Pancreas (tissue), 10 donors: ENCODE data around the gene TUBGCP3. TPM values are rescaled to one million over a fixed set of nuclear protein-coding genes. Genes with fewer than 3 reads are reported as not detected.

Experiments
- ATAC-seq, 4 donors: fragments of 200-7000 bp; cut with Tn5 transposase; one replicate each; pipeline versions ENCODE4 v1.8.0 to v1.9.1; 2020; ENCODE audit warnings: mild to moderate bottlenecking in 4 of 4, moderate library complexity in 4 of 4
- DNase-seq, 6 donors: peaks; one replicate each; pipeline ENCODE4 v3.0.0-alpha.2; 2020
- FAIRE-seq: peaks from 2 replicates; lab custom pipeline; 2012; peaks lifted over from hg19 to GRCh38; lab: Jason Lieb, UNC
- H3K27ac ChIP-seq, 4 donors: fragments of 200-600 bp; sonication (generic); 1 replicate in 3 of 4; 2 replicates in 1 of 4; pipeline versions ENCODE4 v1.5.0 to v1.8.0; 2020
- H3K27me3 ChIP-seq, 4 donors: fragments of 200-600 bp; one replicate each; pipeline ENCODE4 v1.8.0; 2021
- H3K36me3 ChIP-seq, 3 donors: fragments of 200-600 bp; sonication (generic) in 1 of 3; one replicate each; pipeline versions ENCODE4 v1.5.0 to v1.8.0; 2020 to 2021
- H3K4me1 ChIP-seq, 3 donors: fragments of 200-600 bp; one replicate each; pipeline ENCODE4 v1.8.0; 2021
- H3K4me3 ChIP-seq, 4 donors: fragments of 200-600 bp; sonication (generic) in 2 of 4; one replicate each; pipeline versions ENCODE4 v1.5.0 to v1.8.0; 2020 to 2021
- H3K9me3 ChIP-seq, 4 donors: fragments of 200-600 bp; one replicate each; pipeline ENCODE4 v1.8.0; 2021
- WGBS, 2 donors: extraction: QIAGEN DNeasy Blood & Tissue Kit; methylation state at CpG; one replicate each; pipeline ENCODE4 v1.1.7; 2013; 5-methylcytosine and 5-hydroxymethylcytosine counted together
- intact Hi-C, 3 donors: fragments of 100-400 bp; cut with DNase I; formaldehyde crosslinking; loops; one replicate each; pipeline versions ENCODE4 v1.11.1 to v1.14.2; 2022
- polyA plus RNA-seq, 2 donors: library from polyadenylated mRNA; stranded (reverse); fragments of 200-250 nt; gene quantifications; one replicate each; pipeline ENCODE4 v1.2.3, GENCODE V29; 2013
- total RNA-seq, 6 donors: library from RNA; stranded (reverse); fragmentation: NEBNext Ultra II Directional in 4 of 6; extraction: Animal tissue kit (Norgen Biotek cat#: 25700) in 4 of 6; gene quantifications; one replicate each; pipeline versions ENCODE4 v1.2.1 to v1.2.4, GENCODE V29; 2021 to 2023
- TF ChIP-seq, protein P1 (sequence below), 4 donors: fragments of 200-600 bp; sonication (generic) in 3 of 4; IDR thresholded peaks; one replicate each; pipeline versions ENCODE4 v1.5.0 to v1.8.0; 2021; ENCODE audit warnings: antibody characterized with exemption in 4 of 4
- donor health status: healthy with polysubstance abuse.
- donor health status: DM: no; HTN: no; CAD: no; lungs with moderate emphysema.
- donor health status: DM: no; HTN: no; CAD: no.
- donor health status: control.
- donor health status: control.
- donor health status: Bipolar disorder and iron deficiency.
- donor health status: DM: yes; HTN: yes; CAD: no.
- donor health status: DM: no; HTN: no; CAD: no.
- donor health status: DM: no; HTN: no; CAD: no.
- donor health status: DM: yes; HTN: yes; CAD: no.

TUBGCP3 gene
- total and polyA plus RNA-seq, 8 donors, result 6.3 to 20.2 (median 12.6) TPM

DNA sequence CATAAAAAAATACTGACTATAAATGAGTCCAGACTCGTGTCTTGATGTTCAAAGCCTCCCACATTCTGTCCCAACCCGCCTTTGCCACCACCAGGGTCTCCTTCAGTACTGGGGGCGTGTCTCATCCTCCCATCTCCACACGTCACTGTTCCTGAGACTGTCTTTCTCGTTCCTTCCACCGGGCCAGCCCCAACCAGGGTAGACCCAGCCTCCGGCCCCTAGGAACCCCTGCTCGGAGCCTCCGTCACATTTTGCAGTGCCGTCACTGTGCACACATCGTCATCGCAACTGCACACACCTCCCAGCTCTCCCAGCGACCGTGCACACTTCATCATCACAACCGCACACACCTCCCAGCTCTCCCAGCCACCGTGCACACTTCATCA, 138.4 kb downstream of the TUBGCP3 start:
- Histone ChIP-seq H3K4me1 (peaks cover 0 to 7% (median 4%) of the 10 kb centered on the region in 3 donors), H3K27me3 (no peaks in the 10 kb centered on the region), H3K36me3 (no peaks in the 10 kb centered on the region), H3K4me3 (no peak overlapping the region), H3K27ac (no peak overlapping the region), H3K9me3 (no peaks in the 10 kb centered on the region)
- ATAC-seq (no peak), FAIRE-seq (no peak), DNase-seq (peak in 1 of 6 donors; percentile 31)
- TF ChIP-seq, protein P1, sequence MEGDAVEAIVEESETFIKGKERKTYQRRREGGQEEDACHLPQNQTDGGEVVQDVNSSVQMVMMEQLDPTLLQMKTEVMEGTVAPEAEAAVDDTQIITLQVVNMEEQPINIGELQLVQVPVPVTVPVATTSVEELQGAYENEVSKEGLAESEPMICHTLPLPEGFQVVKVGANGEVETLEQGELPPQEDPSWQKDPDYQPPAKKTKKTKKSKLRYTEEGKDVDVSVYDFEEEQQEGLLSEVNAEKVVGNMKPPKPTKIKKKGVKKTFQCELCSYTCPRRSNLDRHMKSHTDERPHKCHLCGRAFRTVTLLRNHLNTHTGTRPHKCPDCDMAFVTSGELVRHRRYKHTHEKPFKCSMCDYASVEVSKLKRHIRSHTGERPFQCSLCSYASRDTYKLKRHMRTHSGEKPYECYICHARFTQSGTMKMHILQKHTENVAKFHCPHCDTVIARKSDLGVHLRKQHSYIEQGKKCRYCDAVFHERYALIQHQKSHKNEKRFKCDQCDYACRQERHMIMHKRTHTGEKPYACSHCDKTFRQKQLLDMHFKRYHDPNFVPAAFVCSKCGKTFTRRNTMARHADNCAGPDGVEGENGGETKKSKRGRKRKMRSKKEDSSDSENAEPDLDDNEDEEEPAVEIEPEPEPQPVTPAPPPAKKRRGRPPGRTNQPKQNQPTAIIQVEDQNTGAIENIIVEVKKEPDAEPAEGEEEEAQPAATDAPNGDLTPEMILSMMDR (IDR thresholded peaks at IDR 0.05), result no peak
- intact Hi-C loops, result no loop called here
- 85 to 86% methylated on average over 15 to 16 of the region's 16 CpGs for WGBS, 2 donors

DNA sequence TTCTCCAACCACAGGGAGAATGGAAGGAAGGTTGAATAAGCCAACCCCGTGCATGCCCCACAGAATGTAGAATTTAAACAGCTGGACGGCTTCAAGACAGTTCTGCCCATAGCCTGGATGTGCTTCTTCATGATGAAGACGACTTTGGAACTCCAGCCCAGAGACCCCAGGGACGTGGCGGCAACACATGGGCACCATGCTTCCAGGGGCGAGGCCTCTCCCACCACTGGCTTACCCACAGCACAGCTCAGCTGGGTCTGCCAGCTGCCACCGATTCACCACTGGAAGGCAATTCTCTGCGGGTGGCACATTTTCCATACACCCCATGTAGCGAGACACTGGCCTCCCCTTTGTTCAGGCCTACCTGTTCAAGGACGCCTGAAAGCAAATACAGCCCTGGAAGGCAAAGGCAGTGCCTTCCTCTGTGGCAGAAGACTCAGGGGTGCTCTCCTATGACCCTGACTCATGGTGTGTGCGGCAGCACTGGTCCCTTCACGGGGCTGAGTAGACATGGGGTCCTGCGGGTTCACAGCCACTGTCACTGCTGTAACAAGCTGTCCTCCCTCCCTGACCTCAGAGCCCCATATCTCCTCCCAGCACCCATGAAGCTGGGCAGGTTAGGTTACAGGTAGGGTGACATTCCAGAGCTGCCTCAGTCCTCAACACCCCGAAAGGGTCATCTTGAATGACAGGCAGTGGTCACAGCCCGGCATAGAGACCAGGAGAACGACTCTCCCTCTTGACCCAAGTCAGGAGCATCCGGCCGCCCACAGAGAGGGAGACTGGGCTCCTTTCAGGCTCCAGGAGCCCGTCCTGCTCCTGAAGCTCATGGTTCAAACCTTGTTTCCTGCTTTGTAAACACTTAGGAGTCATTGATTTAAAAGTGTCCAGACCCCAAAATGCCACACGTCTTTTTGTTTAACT, 139.1 kb downstream of the TUBGCP3 start:
- FAIRE-seq, result no peak

DNA sequence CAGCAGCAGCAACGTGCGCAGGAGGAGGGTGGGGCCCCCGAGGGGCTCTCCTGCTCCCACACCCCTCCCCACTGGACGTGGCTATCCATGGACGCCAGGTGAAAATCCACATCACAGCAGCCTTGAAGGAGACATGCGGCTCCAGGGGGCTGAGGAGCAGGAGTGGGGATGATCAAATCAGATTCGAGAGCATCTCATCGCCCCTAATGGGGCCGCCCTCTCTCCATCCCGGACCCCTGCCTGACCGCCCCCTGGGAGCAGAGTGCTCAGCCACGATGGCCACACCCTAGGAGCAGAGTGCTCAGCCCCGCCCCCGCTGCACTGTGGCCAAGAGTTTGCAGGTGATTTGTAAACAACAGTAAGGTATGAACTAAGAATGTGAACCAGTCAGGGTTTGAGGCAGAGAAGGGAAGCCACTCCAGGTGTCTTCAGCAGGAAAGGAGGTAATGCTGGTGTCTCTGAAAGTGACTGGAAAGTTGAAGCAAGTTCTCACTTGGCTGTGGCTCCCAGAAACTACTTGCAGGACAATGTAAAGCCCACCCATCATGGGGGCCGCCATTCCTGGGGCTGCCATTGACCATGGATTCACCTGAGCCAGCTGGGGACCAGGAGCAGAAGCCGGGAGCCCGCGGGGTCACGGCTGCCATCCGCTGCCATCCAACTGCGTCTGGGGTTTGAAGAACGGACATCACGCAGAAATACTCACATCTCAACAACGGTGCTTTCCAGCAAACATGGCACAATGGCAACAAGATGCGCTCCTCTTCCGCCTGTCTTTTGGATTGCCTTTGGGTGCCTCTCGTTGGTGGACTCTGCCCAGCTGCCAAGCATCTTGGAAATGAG, 140.0 kb downstream of the TUBGCP3 start:
- Histone ChIP-seq H3K4me3 (no peak overlapping the region), H3K27ac (no peak overlapping the region), H3K9me3 (no peaks in the 10 kb centered on the region), H3K27me3 (peaks cover 0 to 4% (median 0%) of the 10 kb centered on the region in 4 donors), H3K36me3 (no peaks in the 10 kb centered on the region), H3K4me1 (peaks cover 0 to 7% (median 4%) of the 10 kb centered on the region in 3 donors)
- TF ChIP-seq, protein P1 (IDR thresholded peaks at IDR 0.05), result no peak
- intact Hi-C loops, result no loop called here
- WGBS, 2 donors, result 85 to 93% methylated on average over 26 to 27 of the region's 27 CpGs
- DNase-seq (peak in 2 of 6 donors; percentile 46 to 53), ATAC-seq (no peak), FAIRE-seq (no peak)

More for the DNA sequence above, 139.1 kb downstream of the TUBGCP3 start:
- no peaks in the 10 kb centered on the region for H3K9me3 ChIP-seq
- no peak overlapping the region for H3K27ac ChIP-seq
- WGBS, 2 donors, result 78 to 81% methylated on average over 20 of the region's 20 CpGs
- no peak overlapping the region for H3K4me3 ChIP-seq
- peaks cover 0 to 7% (median 4%) of the 10 kb centered on the region in 3 donors for H3K4me1 ChIP-seq
- H3K36me3 ChIP-seq, result no peaks in the 10 kb centered on the region
- ATAC-seq (no peak), DNase-seq (peak in 1 of 6 donors; percentile 28)
- no peaks in the 10 kb centered on the region for H3K27me3 ChIP-seq
- intact Hi-C loops, result no loop called here
- TF ChIP-seq, protein P1 (IDR thresholded peaks at IDR 0.05), result no peak

DNA sequence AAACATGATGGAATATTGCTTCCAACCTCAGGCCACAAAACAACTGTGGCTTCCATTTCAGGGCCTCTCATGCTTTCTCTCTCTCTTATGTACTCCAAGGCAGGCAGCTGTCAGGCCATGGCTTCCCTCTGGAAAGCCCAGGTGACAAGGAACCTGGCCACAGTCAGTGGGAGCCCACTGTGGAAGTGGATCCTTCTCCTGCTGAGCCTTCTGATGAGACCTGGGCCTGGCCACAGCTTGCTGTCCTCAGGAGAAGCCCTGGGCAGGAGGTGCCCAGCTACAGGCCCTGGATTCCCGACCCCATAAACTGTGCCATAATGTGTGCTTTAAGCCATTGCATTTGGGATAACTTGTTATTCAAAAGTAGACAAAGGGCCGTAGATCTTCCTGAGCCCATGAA, 140.6 kb downstream of the TUBGCP3 start:
- peaks cover 0 to 7% (median 4%) of the 10 kb centered on the region in 3 donors for H3K4me1 ChIP-seq
- H3K9me3 ChIP-seq, result no peaks in the 10 kb centered on the region
- no peak overlapping the region for H3K4me3 ChIP-seq
- H3K27ac ChIP-seq, result no peak overlapping the region
- ATAC-seq (no peak), DNase-seq (no peak), FAIRE-seq (no peak)
- WGBS, 2 donors, result 85 to 91% methylated on average over 2 of the region's 2 CpGs
- TF ChIP-seq, protein P1 (IDR thresholded peaks at IDR 0.05), result no peak
- H3K27me3 ChIP-seq, result peaks cover 0 to 10% (median 0%) of the 10 kb centered on the region in 4 donors
- no peaks in the 10 kb centered on the region for H3K36me3 ChIP-seq
- intact Hi-C loops, result no loop called here
